Activated CD4-positive, alpha-beta T cell treated with anti-CD3 and anti-CD28 coated beads for 1 hour (primary cell): ENCODE data around the gene KPNA3.
"Not testable (repeated sequence)": the region's sequence is repeated elsewhere in the genome, so short reads cannot be mapped to it uniquely, and the experiment has no call there.

Source experiments
- DNase-seq: peaks from one replicate; pipeline ENCODE4 v3.0.0-alpha.2; 2020

Gene KPNA3

GRCh38 chr13:49740870-49741269 is 51.6 kb downstream of the KPNA3 start:
- no peak for DNase-seq

GRCh38 chr13:49739498-49740187 is 52.8 kb downstream of the KPNA3 start:
- no peak for DNase-seq

- DNase-seq = no peak
Observed at GRCh38 chr13:49733181-49733951, 59.1 kb downstream of the KPNA3 start.

GRCh38 chr13:49731766-49732165 is 60.7 kb downstream of the KPNA3 start:
- no peak for DNase-seq

GRCh38 chr13:49716615-49717014 is 75.9 kb downstream of the KPNA3 start:
- DNase-seq = no peak

- no peak for DNase-seq
Observed at GRCh38 chr13:49714757-49715156, 77.7 kb downstream of the KPNA3 start.

GRCh38 chr13:49711218-49711863 is 81.1 kb downstream of the KPNA3 start:
- no peak for DNase-seq

GRCh38 chr13:49704264-49704663 is 88.2 kb downstream of the KPNA3 start:
- DNase-seq = not testable (repeated sequence)

- no peak for DNase-seq
Observed at GRCh38 chr13:49701491-49701890, 91.0 kb downstream of the KPNA3 start.

GRCh38 chr13:49697468-49697867 is 95.0 kb downstream of the KPNA3 start:
- DNase-seq = no peak

GRCh38 chr13:49694446-49694845 is 98.0 kb downstream of the KPNA3 start:
- DNase-seq = no peak

- no peak for DNase-seq
Observed at GRCh38 chr13:49693877-49694276, 98.6 kb downstream of the KPNA3 start.

- DNase-seq = no peak
Observed at GRCh38 chr13:49693191-49693733, 99.2 kb downstream of the KPNA3 start.

- DNase-seq = peak; percentile 78
Observed at GRCh38 chr13:49690995-49691784, 101.3 kb downstream of the KPNA3 start, which contains the start of gene EBPL. EBPL (minus strand) TSS chr13:49691486; CDS start chr13:49691424, 62 bp downstream.

GRCh38 chr13:49690133-49690994 is 102.1 kb downstream of the KPNA3 start:
- no peak for DNase-seq

GRCh38 chr13:49683489-49683888 is 109.0 kb downstream of the KPNA3 start:
- DNase-seq = no peak

- DNase-seq = no peak
Observed at GRCh38 chr13:49681842-49682435, 110.5 kb downstream of the KPNA3 start.

- DNase-seq = no peak
Observed at GRCh38 chr13:49679246-49679645, 113.2 kb downstream of the KPNA3 start.

- DNase-seq = no peak
Observed at GRCh38 chr13:49678191-49678914, 114.1 kb downstream of the KPNA3 start.

GRCh38 chr13:49676581-49677298 is 115.7 kb downstream of the KPNA3 start:
- DNase-seq = no peak
